ENCODE results near the gene LETM1. TPM values are rescaled to one million over a fixed set of nuclear protein-coding genes. Genes with fewer than 3 reads are reported as not detected.

Gene LETM1
- total RNA-seq, 6 donors from 2014 or later: 31.4 to 98.5 (median 47.8) TPM

DNA sequence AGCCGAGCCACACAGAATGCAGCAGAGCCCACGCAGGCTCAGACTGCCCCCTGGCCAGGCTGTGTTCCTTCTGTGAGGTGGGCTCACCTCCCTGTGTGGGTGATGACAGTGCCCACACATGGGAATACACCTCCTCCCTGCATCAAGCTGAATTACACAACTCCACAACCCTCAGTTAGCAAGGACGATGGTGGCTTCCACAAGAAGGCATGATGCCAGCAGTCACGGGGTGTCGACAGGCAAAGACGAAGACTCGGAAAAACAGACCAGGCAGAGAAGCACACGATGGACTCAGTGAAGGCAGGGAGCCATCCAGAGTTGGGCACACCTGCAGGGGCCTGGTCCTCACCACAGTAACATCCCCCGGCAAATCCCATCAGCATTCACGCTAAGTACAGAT, 12.1 kb downstream of the LETM1 start:
- Histone ChIP-seq H3K27ac (no peak overlapping the region), H3K4me3 (no peak overlapping the region), H3K36me3 (peaks cover under 1 to 80% (median 55%) of the 10 kb centered on the region in 4 donors), H3K9me3 (no peaks in the 10 kb centered on the region), H3K27me3 (no peaks in the 10 kb centered on the region), H3K4me1 (peaks cover 0 to 14% (median 3%) of the 10 kb centered on the region in 4 donors)
- 77 to 92% methylated on average over 6 to 10 of the region's 10 CpGs for WGBS, 2 donors
- DNase-seq (no peak), ATAC-seq (ENCODE audit: low FRiP score in 2 of 2) (no peak)
- TF ChIP-seq EP300 (IDR thresholded peaks at IDR 0.05): no peak
- TF ChIP-seq, protein P1, sequence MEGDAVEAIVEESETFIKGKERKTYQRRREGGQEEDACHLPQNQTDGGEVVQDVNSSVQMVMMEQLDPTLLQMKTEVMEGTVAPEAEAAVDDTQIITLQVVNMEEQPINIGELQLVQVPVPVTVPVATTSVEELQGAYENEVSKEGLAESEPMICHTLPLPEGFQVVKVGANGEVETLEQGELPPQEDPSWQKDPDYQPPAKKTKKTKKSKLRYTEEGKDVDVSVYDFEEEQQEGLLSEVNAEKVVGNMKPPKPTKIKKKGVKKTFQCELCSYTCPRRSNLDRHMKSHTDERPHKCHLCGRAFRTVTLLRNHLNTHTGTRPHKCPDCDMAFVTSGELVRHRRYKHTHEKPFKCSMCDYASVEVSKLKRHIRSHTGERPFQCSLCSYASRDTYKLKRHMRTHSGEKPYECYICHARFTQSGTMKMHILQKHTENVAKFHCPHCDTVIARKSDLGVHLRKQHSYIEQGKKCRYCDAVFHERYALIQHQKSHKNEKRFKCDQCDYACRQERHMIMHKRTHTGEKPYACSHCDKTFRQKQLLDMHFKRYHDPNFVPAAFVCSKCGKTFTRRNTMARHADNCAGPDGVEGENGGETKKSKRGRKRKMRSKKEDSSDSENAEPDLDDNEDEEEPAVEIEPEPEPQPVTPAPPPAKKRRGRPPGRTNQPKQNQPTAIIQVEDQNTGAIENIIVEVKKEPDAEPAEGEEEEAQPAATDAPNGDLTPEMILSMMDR (IDR thresholded peaks at IDR 0.05): no peak
- TF ChIP-seq POLR2AphosphoS5 (IDR thresholded peaks at IDR 0.05): no peak
- no peak for TF ChIP-seq POLR2A (IDR thresholded peaks at IDR 0.05)

DNA sequence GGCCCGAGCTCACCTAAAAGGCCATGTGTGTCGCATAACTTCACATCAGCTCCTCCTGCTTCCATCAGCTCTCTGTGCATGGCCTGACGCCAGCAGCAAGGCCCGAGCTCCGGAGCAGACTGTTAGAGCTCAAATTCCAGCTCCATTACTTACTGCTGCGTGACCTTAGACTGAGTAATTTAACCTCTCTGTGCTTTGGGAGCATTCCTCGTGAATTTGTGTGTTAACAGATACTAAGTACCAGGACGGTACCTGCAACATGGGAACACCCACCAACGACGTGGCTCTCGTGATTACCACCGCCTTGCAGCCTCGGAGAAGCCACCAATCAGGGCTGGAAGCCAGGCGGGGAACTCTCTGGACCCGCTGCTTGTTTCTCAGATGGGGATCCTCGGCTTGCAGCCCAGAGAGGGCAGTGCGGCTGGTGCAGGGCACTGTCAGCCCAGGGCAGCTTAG, 12.9 kb downstream of the LETM1 start:
- TF ChIP-seq, protein P1 (IDR thresholded peaks at IDR 0.05): no peak
- no peak for TF ChIP-seq POLR2AphosphoS5 (IDR thresholded peaks at IDR 0.05)
- no peak for TF ChIP-seq POLR2A (IDR thresholded peaks at IDR 0.05)
- no peak for TF ChIP-seq EP300 (IDR thresholded peaks at IDR 0.05)
- ATAC-seq (ENCODE audit: low FRiP score in 2 of 2): peak; percentile 32 to 37
- H3K36me3 ChIP-seq: peaks cover 9 to 81% (median 63%) of the 10 kb centered on the region in 4 donors
- DNase-seq: peak in 1 of 2 donors; percentile 40
- H3K9me3 ChIP-seq: no peaks in the 10 kb centered on the region
- WGBS, 2 donors: 91 to 92% methylated on average over 15 to 17 of the region's 17 CpGs
- H3K27ac ChIP-seq: no peak overlapping the region
- no peaks in the 10 kb centered on the region for H3K27me3 ChIP-seq
- no peak overlapping the region for H3K4me3 ChIP-seq
- H3K4me1 ChIP-seq: peaks cover 0 to 14% (median 3%) of the 10 kb centered on the region in 4 donors

DNA sequence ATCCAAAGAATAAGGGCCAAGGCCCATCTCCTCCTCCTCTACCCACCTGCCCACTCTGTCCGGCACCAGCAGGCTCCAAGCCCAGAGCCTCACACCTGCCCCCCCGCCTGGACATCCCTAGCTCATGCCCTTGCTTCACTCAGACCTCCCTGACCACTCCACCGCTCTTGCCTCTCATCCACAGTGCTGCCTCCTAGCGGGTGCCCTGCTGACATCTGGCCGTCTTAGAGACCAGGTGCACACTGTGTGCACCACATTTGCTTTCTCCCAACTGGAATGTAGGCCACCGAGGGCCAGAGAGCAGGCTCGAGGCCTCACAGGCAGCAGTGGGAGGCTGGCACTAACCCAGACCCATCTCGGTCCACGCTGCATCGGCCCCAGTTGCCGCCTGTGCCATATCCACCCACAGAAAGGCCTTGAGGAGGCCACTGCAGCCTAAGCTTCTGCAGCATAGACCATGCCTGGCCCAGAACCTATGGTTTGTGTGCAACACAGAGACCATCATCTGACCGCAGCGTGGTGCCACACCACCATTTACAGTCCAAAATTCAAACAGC, 13.5 kb downstream of the LETM1 start:
- Histone ChIP-seq H3K9me3 (no peaks in the 10 kb centered on the region), H3K36me3 (peaks cover 10 to 83% (median 64%) of the 10 kb centered on the region in 4 donors), H3K4me3 (no peak overlapping the region), H3K27ac (peak overlapping the region in 1 of 4 donors; percentile 43), H3K4me1 (peaks cover 0 to 14% (median 3%) of the 10 kb centered on the region in 4 donors), H3K27me3 (no peaks in the 10 kb centered on the region)
- TF ChIP-seq EP300 (IDR thresholded peaks at IDR 0.05) (no peak), POLR2A (IDR thresholded peaks at IDR 0.05) (no peak), POLR2AphosphoS5 (IDR thresholded peaks at IDR 0.05) (no peak)
- TF ChIP-seq, protein P1 (IDR thresholded peaks at IDR 0.05): no peak
- ATAC-seq (ENCODE audit: low FRiP score in 2 of 2) (peak in 1 of 2 donors; percentile 7), DNase-seq (peak in 1 of 2 donors; percentile 42)
- 88 to 94% methylated on average over 13 of the region's 13 CpGs for WGBS, 2 donors

DNA sequence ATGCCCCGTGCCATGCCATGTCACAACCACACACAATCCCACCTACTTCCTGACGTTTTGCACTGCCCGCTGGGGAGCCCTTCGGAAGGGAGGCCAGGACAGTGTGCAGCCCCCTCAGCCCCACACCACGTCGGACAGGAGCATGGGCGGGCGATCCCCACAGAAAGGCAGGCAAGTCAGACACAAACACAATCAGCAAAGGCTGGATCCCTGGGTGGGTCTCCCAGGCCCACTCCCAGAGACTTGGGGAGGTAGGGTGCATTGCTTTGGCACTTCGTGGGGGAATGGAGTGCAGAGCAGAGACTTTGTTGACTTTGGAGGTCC, 14.1 kb downstream of the LETM1 start:
- Histone ChIP-seq H3K4me3 (no peak overlapping the region), H3K4me1 (peaks cover 0 to 14% (median 3%) of the 10 kb centered on the region in 4 donors), H3K27me3 (no peaks in the 10 kb centered on the region), H3K9me3 (no peaks in the 10 kb centered on the region), H3K36me3 (peaks cover 10 to 83% (median 60%) of the 10 kb centered on the region in 4 donors), H3K27ac (peak overlapping the region in 1 of 4 donors; percentile 43)
- no peak for TF ChIP-seq POLR2A (IDR thresholded peaks at IDR 0.05)
- no peak for TF ChIP-seq POLR2AphosphoS5 (IDR thresholded peaks at IDR 0.05)
- TF ChIP-seq, protein P1 (IDR thresholded peaks at IDR 0.05): no peak
- no peak for TF ChIP-seq EP300 (IDR thresholded peaks at IDR 0.05)
- ATAC-seq (ENCODE audit: low FRiP score in 2 of 2) (no peak), DNase-seq (peak in 1 of 2 donors; percentile 34)
- WGBS, 2 donors: 81 to 85% methylated on average over 9 of the region's 9 CpGs

Measured in upper lobe of left lung (tissue), 6 donors.